Measurements from ENCODE around the gene PCDHB12.

DNA sequence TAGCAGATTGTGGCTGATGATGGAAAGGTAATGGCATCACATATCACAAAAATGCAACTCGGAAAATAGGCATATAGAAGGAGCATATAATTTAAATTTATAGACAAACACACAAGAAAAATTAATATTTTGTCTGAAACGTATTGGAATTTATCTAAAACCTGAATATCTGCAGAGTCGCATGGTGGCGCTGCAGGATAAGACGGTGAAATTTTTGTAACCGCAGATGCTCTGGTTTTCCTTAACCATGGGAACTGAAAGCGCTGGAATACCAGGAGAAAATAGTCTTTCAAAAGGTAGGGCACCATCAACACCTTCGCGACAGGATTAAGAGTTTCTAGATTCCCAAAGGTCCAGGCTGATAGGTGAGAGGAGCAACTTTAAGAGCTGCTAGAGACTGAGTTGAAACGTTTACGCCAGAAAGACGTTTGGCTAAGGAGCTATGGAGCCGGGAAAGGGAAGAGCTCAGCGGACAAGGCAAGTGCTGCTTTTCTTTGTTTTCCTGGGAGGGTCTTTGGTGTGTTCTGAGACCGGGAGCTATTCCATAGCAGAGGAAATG lies 25.7 kb downstream of the PCDHB12 start:
- TF ChIP-seq, protein P1, sequence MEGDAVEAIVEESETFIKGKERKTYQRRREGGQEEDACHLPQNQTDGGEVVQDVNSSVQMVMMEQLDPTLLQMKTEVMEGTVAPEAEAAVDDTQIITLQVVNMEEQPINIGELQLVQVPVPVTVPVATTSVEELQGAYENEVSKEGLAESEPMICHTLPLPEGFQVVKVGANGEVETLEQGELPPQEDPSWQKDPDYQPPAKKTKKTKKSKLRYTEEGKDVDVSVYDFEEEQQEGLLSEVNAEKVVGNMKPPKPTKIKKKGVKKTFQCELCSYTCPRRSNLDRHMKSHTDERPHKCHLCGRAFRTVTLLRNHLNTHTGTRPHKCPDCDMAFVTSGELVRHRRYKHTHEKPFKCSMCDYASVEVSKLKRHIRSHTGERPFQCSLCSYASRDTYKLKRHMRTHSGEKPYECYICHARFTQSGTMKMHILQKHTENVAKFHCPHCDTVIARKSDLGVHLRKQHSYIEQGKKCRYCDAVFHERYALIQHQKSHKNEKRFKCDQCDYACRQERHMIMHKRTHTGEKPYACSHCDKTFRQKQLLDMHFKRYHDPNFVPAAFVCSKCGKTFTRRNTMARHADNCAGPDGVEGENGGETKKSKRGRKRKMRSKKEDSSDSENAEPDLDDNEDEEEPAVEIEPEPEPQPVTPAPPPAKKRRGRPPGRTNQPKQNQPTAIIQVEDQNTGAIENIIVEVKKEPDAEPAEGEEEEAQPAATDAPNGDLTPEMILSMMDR (conservative IDR thresholded peaks at IDR 0.05; ENCODE audit: low read depth, low read length) = peak; percentile 46; the same call in 1 of the 2 replicates
- TF ChIP-seq EZH2 (IDR thresholded peaks at IDR 0.05; ENCODE audit: borderline replicate concordance, low read depth, low read length, poor library complexity, severe bottlenecking) = no peak
